GM12878 (cell line): ENCODE data around the gene MTHFR. TPM values are rescaled to one million over a fixed set of nuclear protein-coding genes. Genes with fewer than 3 reads are reported as not detected.

Experiments used
- ATAC-seq: fragments of 200-7000 bp; cut with Tn5 transposase; 3 replicates; pipeline ENCODE4 v1.9.1; 2020; ENCODE audit warnings: mild to moderate bottlenecking, moderate library complexity
- BruUV-seq: library from RNA; stranded (reverse); fragments of 400-500 nt; replicated peaks from 2 replicates; lab custom pipeline; 2021; lab: Mats Ljungman, UMichigan
- CTCF ChIA-PET: fragments of 300-600 bp; sonication (Branson Sonifier 250); formaldehyde crosslinking; extraction: SDS; loops from one replicate; lab custom pipeline; 2021; ENCODE audit warnings: inconsistent platforms; lab: Yijun Ruan, JAX
- POLR2A ChIA-PET: fragments of 350-600 bp; formaldehyde crosslinking; extraction: SDS; loops from one replicate; lab custom pipeline; 2021; ENCODE audit warnings: inconsistent platforms; lab: Charles Lee
- RAD21 ChIA-PET: fragments of 300-600 bp; sonication (Branson Sonifier 250); formaldehyde crosslinking; loops from one replicate; lab custom pipeline; 2023; ENCODE audit warnings: antibody characterized with exemption; ENCODE audit not compliant: unreplicated experiment; lab: Charles Lee
- SMC1A ChIA-PET: fragments of 300-600 bp; sonication (Branson Sonifier 250); formaldehyde crosslinking; loops from one replicate; lab custom pipeline; 2023; ENCODE audit not compliant: unreplicated experiment, uncharacterized antibody; lab: Charles Lee
- DNase-seq: peaks from one replicate; pipeline ENCODE4 v3.0.0-alpha.2; 2011; ENCODE audit warnings: low read depth, low spot score
- FAIRE-seq: peaks from 3 replicates; lab custom pipeline; 2011; peaks lifted over from hg19 to GRCh38; lab: Jason Lieb, UNC
- H2AFZ ChIP-seq: 2 replicates; pipeline ENCODE4 v1.6.0; 2011; ENCODE audit warnings: low read depth, low read length, control low read depth; ENCODE audit not compliant: control insufficient read depth
- H3K27ac ChIP-seq: 2 replicates; pipeline ENCODE4 v1.5.1; 2011; ENCODE audit warnings: control low read depth; ENCODE audit not compliant: control insufficient read depth, insufficient read depth
- H3K27me3 ChIP-seq, 2 experiments: replicated peaks in 1 of 2; 2 replicates each; pipeline versions ENCODE4 v1.6.0 to v1.6.1; 2011; ENCODE audit warnings: low read length in 1 of 2; ENCODE audit not compliant: control insufficient read depth in 2 of 2, insufficient read depth in 2 of 2
- H3K36me3 ChIP-seq, 2 experiments: 2 replicates each; pipeline ENCODE4 v1.5.1; 2011; ENCODE audit warnings: low read length in 1 of 2; ENCODE audit not compliant: control insufficient read depth in 2 of 2, insufficient read depth in 2 of 2
- H3K4me1 ChIP-seq: 2 replicates; pipeline ENCODE4 v1.6.1; 2011; ENCODE audit warnings: mild to moderate bottlenecking, low read length, moderate library complexity, mixed read lengths; ENCODE audit not compliant: control insufficient read depth, insufficient read depth
- H3K4me2 ChIP-seq: 2 replicates; pipeline ENCODE4 v1.6.0; 2011; ENCODE audit warnings: control low read depth; ENCODE audit not compliant: control insufficient read depth, insufficient read depth
- H3K4me3 ChIP-seq: fragments of 200-600 bp; sonication (generic); 2 replicates; pipeline ENCODE4 v1.5.1; 2016
- H3K79me2 ChIP-seq: 2 replicates; pipeline ENCODE4 v1.6.0; 2011; ENCODE audit warnings: low read length; ENCODE audit not compliant: control insufficient read depth, insufficient read depth
- H3K9ac ChIP-seq: 2 replicates; pipeline ENCODE4 v1.8.0; 2011; ENCODE audit warnings: low read length, control low read depth, mixed read lengths; ENCODE audit not compliant: control insufficient read depth, insufficient read depth
- H3K9me3 ChIP-seq: replicated peaks from 3 replicates; pipeline ENCODE4 v1.5.1; 2011; ENCODE audit warnings: mild to moderate bottlenecking, low read length; ENCODE audit not compliant: control insufficient read depth, insufficient read depth
- H4K20me1 ChIP-seq: 2 replicates; pipeline ENCODE4 v1.6.0; 2011; ENCODE audit not compliant: control insufficient read depth, insufficient read depth
- ESRRA ChIP-seq: IDR thresholded peaks from 2 replicates; pipeline ENCODE4 v1.6.1; 2012; ENCODE audit warnings: mild to moderate bottlenecking, low read length, improper control_type of control experiment
- PML ChIP-seq: IDR thresholded peaks from 2 replicates; pipeline ENCODE4 v1.6.1; 2012; ENCODE audit warnings: low read length, inconsistent platforms
- TAF1 ChIP-seq: IDR thresholded peaks from 2 replicates; pipeline ENCODE4 v1.6.1; 2011; ENCODE audit warnings: mild to moderate bottlenecking, low read depth, low read length, borderline replicate concordance
- WRNIP1 ChIP-seq: IDR thresholded peaks from 2 replicates; pipeline ENCODE4 v1.6.1; 2011; ENCODE audit warnings: low read depth, low read length, improper control_type of control experiment, borderline replicate concordance
- WGBS: methylation state at CpG from one replicate; pipeline ENCODE4 v1.1.6; 2016; ENCODE audit warnings: low lambda C conversion rate; ENCODE audit not compliant: insufficient replicate concordance, insufficient coverage; ENCODE audit errors: missing lambda C conversion rate; 5-methylcytosine and 5-hydroxymethylcytosine counted together
- in situ Hi-C: fragments of 300-500 bp; cut with MboI; formaldehyde crosslinking; loops from 9 replicates; pipeline ENCODE4 v1.14.3; 2018; ENCODE audit warnings: mixed read lengths
- intact Hi-C: fragments of 100-400 bp; cut with micrococcal nuclease; formaldehyde crosslinking; loops from one replicate; pipeline ENCODE4 v1.14.2; 2022; ENCODE audit not compliant: unreplicated experiment
- polyA plus RNA-seq, 11 experiments: library from polyadenylated mRNA; depleted of rRNA in 4 of 11; unstranded in 6 of 11; stranded (reverse) in 5 of 11; fragments of >200 nt; fragmentation: Nextera tagmentation in 4 of 11; fragmentation: Illumina TruSeq in 1 of 11; extraction: Ambion mirVana in 4 of 11; extraction: Trizol in 1 of 11; gene quantifications; 1 replicate in 1 of 11; 2 replicates in 10 of 11; pipeline versions ENCODE4 v1.2.1 to v1.2.3, GENCODE V29; 2011 to 2016; ENCODE audit warnings: inconsistent platforms in 2 of 11, missing spikeins in 2 of 11, low read depth in 1 of 11
- total RNA-seq, 4 experiments: library from RNA; depleted of rRNA in 3 of 4; stranded (reverse); fragments of >200 nt in 3 of 4; fragmentation: Illumina TruSeq in 1 of 4; extraction: Trizol in 1 of 4; gene quantifications; 2 replicates each; pipeline versions ENCODE4 v1.2.1 to v1.2.3, GENCODE V29; 2013 to 2021
- TF ChIP-seq, protein P1 (sequence below): IDR thresholded peaks from 2 replicates; pipeline ENCODE4 v1.6.1; 2012; ENCODE audit warnings: low read length, inconsistent platforms
- TF ChIP-seq, protein P2 (sequence below): fragments of 450-650 bp; IDR thresholded peaks from 2 replicates; pipeline ENCODE4 v1.6.1; 2017; ENCODE audit warnings: mild to moderate bottlenecking
- TF ChIP-seq, protein P3 (sequence below): IDR thresholded peaks from 2 replicates; pipeline ENCODE4 v1.6.1; 2012; ENCODE audit warnings: mild to moderate bottlenecking, low read depth, low read length

MTHFR gene
- total and polyA plus RNA-seq, 10 of the 15 experiments (the other 5 are each of a cell fraction or from before 2014, with no cell fraction given): 1.0 to 16.8 (median 9.4) TPM

DNA sequence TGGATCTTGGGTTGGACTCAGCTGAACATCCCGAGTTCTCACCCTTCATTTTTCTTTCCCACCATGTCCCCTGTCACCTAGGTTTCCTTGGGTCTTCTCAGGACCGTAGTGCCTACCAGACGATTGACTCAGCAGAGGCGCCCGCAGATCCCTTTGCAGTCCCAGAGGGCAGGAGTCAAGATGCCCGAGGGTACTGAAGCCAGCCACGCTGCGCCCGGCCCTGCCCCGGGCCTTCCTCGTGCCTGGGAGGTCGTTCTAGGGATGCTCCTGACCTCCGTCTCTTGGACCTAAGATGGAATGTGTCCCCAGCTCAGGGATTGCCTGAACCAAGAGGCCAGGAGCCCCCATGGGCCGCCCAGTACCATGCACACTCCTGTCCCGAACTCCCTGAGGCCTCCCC lies 55.8 kb downstream of the MTHFR start:
- Histone ChIP-seq H3K4me2 (no peak overlapping the region), H4K20me1 (no peaks in the 10 kb centered on the region), H2AFZ (no peak overlapping the region), H3K4me3 (no peak overlapping the region), H3K4me1 (0 out of 2 replicates have a peak, but pooled peaks cover 4% of the 10 kb centered on the region), H3K9me3 (no peaks in the 10 kb centered on the region), H3K79me2 (no peaks in the 10 kb centered on the region), H3K36me3 (no peaks in the 10 kb centered on the region), H3K27me3 (no peaks in the 10 kb centered on the region), H3K9ac (no peak overlapping the region), H3K27ac (no peak overlapping the region)
- ChIA-PET POLR2A (no interaction called here), RAD21 (interaction anchor here (0.5 kb wide), 1 partner anchor 56 kb away, joined by 3 read pairs; the partner anchor contains the start of genes CLCN6 and MTHFR), SMC1A (no interaction called here), CTCF (interaction anchor here (0.6 to 1.2 kb wide), 3 partner anchors 107 to 542 kb away, joined by 3 read pairs; no protein-coding TSS in a partner anchor)
- DNase-seq (no peak), FAIRE-seq (no peak), ATAC-seq (no peak)
- in situ Hi-C loops (no loop called here), intact Hi-C loops (loop anchor here (1.0 kb wide), 1 partner anchor 100 kb away; no protein-coding TSS in a partner anchor)
- BruUV-seq: no TSS peak
- TF ChIP-seq, protein P1, sequence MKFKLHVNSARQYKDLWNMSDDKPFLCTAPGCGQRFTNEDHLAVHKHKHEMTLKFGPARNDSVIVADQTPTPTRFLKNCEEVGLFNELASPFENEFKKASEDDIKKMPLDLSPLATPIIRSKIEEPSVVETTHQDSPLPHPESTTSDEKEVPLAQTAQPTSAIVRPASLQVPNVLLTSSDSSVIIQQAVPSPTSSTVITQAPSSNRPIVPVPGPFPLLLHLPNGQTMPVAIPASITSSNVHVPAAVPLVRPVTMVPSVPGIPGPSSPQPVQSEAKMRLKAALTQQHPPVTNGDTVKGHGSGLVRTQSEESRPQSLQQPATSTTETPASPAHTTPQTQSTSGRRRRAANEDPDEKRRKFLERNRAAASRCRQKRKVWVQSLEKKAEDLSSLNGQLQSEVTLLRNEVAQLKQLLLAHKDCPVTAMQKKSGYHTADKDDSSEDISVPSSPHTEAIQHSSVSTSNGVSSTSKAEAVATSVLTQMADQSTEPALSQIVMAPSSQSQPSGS: no peak
- no peak for TF ChIP-seq TAF1
- TF ChIP-seq, protein P2, sequence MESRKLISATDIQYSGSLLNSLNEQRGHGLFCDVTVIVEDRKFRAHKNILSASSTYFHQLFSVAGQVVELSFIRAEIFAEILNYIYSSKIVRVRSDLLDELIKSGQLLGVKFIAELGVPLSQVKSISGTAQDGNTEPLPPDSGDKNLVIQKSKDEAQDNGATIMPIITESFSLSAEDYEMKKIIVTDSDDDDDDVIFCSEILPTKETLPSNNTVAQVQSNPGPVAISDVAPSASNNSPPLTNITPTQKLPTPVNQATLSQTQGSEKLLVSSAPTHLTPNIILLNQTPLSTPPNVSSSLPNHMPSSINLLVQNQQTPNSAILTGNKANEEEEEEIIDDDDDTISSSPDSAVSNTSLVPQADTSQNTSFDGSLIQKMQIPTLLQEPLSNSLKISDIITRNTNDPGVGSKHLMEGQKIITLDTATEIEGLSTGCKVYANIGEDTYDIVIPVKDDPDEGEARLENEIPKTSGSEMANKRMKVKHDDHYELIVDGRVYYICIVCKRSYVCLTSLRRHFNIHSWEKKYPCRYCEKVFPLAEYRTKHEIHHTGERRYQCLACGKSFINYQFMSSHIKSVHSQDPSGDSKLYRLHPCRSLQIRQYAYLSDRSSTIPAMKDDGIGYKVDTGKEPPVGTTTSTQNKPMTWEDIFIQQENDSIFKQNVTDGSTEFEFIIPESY: no peak
- no peak for TF ChIP-seq ESRRA
- TF ChIP-seq PML: no peak
- TF ChIP-seq, protein P3, sequence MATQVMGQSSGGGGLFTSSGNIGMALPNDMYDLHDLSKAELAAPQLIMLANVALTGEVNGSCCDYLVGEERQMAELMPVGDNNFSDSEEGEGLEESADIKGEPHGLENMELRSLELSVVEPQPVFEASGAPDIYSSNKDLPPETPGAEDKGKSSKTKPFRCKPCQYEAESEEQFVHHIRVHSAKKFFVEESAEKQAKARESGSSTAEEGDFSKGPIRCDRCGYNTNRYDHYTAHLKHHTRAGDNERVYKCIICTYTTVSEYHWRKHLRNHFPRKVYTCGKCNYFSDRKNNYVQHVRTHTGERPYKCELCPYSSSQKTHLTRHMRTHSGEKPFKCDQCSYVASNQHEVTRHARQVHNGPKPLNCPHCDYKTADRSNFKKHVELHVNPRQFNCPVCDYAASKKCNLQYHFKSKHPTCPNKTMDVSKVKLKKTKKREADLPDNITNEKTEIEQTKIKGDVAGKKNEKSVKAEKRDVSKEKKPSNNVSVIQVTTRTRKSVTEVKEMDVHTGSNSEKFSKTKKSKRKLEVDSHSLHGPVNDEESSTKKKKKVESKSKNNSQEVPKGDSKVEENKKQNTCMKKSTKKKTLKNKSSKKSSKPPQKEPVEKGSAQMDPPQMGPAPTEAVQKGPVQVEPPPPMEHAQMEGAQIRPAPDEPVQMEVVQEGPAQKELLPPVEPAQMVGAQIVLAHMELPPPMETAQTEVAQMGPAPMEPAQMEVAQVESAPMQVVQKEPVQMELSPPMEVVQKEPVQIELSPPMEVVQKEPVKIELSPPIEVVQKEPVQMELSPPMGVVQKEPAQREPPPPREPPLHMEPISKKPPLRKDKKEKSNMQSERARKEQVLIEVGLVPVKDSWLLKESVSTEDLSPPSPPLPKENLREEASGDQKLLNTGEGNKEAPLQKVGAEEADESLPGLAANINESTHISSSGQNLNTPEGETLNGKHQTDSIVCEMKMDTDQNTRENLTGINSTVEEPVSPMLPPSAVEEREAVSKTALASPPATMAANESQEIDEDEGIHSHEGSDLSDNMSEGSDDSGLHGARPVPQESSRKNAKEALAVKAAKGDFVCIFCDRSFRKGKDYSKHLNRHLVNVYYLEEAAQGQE: no peak
- no peak for TF ChIP-seq WRNIP1
- 65% methylated on average over 15 of the region's 15 CpGs for WGBS
